ENCODE data around the gene SUSD1. TPM values are rescaled to one million over a fixed set of nuclear protein-coding genes. Genes with fewer than 3 reads are reported as not detected.

The SUSD1 gene
- total and polyA plus RNA-seq, 2 donors (not counting 3 experiments of a cell fraction or from before 2014, with no cell fraction given): 33.1 to 37.8 TPM

DNA sequence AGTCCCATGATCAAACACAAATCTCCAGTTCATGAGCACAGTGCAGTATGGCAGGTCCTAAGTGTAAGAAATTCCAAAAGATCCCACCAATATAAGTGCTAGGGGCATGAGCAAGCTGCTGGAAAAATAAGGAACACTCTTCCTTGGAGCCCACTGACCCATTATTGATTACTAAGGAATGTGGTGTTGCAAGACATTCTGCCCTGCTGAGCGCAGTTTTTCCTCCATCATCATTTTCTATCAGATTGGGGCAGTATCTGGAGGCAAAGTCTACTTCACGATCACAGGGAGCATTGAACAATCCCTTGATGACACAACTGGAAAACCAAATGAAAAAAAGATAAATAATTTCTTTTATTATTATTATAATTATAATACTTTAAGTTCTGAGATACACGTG is 149.2 kb downstream of the SUSD1 start:
- dilution Hi-C loops (cut with MboI; ENCODE audit: extremely low pct_ligation_motif_present, low sequenced_read_pairs) (no loop called here), intact Hi-C loops (cut with micrococcal nuclease) (no loop called here)

More for the DNA sequence above, 149.2 kb downstream of the SUSD1 start:
- Histone ChIP-seq H4K20me1 (replicated peaks; ENCODE audit: control insufficient read depth, extremely low read depth, insufficient read depth, low read length) (no peaks in the 10 kb centered on the region), H3K27ac (ENCODE audit: insufficient read depth, low read depth, low read length) (no peak overlapping the region), H3K4me3 (replicated peaks in 1 of 3; ENCODE audit: insufficient read depth in 1 of 3, low read depth in 1 of 3, low read length in 3 of 3) (no peak overlapping the region), H3K79me2 (ENCODE audit: control insufficient read depth, insufficient read depth, low read length) (no peaks in the 10 kb centered on the region), H3K9ac (replicated peaks; ENCODE audit: extremely low read depth, insufficient read depth, low read length) (no peak overlapping the region), H3K4me2 (ENCODE audit: insufficient read depth, low read length) (no peak overlapping the region), H3K4me1 (ENCODE audit: control insufficient read depth, extremely low read depth, insufficient read depth, low read length) (peaks cover 32% of the 10 kb centered on the region), H3K9me1 (replicated peaks; ENCODE audit: control insufficient read depth, extremely low read depth, insufficient read depth, low read length) (no peaks in the 10 kb centered on the region), H3K27me3 (ENCODE audit: control insufficient read depth in 2 of 2, insufficient read depth in 2 of 2, low read length in 2 of 2) (no peaks in the 10 kb centered on the region), H3K36me3 (ENCODE audit: control insufficient read depth in 2 of 2, extremely low read depth in 1 of 2, insufficient read depth in 2 of 2, low read length in 2 of 2) (no peaks in the 10 kb centered on the region), H3K9me3 (replicated peaks; ENCODE audit: control insufficient read depth, insufficient read depth, low read length) (no peaks in the 10 kb centered on the region), H2AFZ (ENCODE audit: low read depth, low read length) (no peak overlapping the region)
- no TSS peak for BruUV-seq (replicated peaks)
- POLR2A ChIA-PET: no interaction called here
- no peak for FAIRE-seq
- no peak for DNase-seq (ENCODE audit: low read depth, low spot score)
- TF ChIP-seq GATA2 (IDR thresholded peaks at IDR 0.05; ENCODE audit: insufficient read depth, insufficient read length, low read depth, low read length) (no peak), MYC (IDR thresholded peaks at IDR 0.05; ENCODE audit: low read depth, low read length) (no peak), MAX (IDR thresholded peaks at IDR 0.05; ENCODE audit: insufficient read depth, insufficient read length) (no peak), POLR2A (IDR thresholded peaks at IDR 0.05; ENCODE audit: low read depth, low read length) (no peak), FOS (IDR thresholded peaks at IDR 0.05; ENCODE audit: borderline replicate concordance, insufficient read depth, low read length) (no peak), POLR2AphosphoS5 (IDR thresholded peaks at IDR 0.05; ENCODE audit: insufficient read depth, low read depth, low read length) (no peak), EZH2 (IDR thresholded peaks at IDR 0.05; ENCODE audit: borderline replicate concordance, low read depth, low read length, severe bottlenecking) (no peak), JUN (IDR thresholded peaks at IDR 0.05; ENCODE audit: borderline replicate concordance, insufficient read depth, insufficient read length, low read depth) (no peak)
- TF ChIP-seq, protein P1, sequence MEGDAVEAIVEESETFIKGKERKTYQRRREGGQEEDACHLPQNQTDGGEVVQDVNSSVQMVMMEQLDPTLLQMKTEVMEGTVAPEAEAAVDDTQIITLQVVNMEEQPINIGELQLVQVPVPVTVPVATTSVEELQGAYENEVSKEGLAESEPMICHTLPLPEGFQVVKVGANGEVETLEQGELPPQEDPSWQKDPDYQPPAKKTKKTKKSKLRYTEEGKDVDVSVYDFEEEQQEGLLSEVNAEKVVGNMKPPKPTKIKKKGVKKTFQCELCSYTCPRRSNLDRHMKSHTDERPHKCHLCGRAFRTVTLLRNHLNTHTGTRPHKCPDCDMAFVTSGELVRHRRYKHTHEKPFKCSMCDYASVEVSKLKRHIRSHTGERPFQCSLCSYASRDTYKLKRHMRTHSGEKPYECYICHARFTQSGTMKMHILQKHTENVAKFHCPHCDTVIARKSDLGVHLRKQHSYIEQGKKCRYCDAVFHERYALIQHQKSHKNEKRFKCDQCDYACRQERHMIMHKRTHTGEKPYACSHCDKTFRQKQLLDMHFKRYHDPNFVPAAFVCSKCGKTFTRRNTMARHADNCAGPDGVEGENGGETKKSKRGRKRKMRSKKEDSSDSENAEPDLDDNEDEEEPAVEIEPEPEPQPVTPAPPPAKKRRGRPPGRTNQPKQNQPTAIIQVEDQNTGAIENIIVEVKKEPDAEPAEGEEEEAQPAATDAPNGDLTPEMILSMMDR (IDR thresholded peaks at IDR 0.05; ENCODE audit: extremely low read depth in 1 of 2, insufficient read depth in 1 of 2, low read depth in 1 of 2, low read length in 2 of 2): no peak
- CTCF ChIA-PET: no interaction called here

Data from endothelial cell of umbilical vein (primary cell).